Peyer's patch (tissue), 4 donors: ENCODE data around the gene ME2.

Experiments
- CTCF ChIP-seq, 6 experiments: fragments of 450-650 bp in 4 of 6; fragments of 200-600 bp in 2 of 6; sonication (generic) in 1 of 6; IDR thresholded peaks; one replicate each; pipeline ENCODE4 v1.5.1; 2017 to 2019; ENCODE audit warnings: antibody characterized with exemption in 6 of 6, mild to moderate bottlenecking in 3 of 6, moderate library complexity in 1 of 6
- POLR2A ChIP-seq, 2 donors: fragments of 450-650 bp; IDR thresholded peaks; one replicate each; pipeline ENCODE4 v1.5.1; 2017; ENCODE audit warnings: antibody characterized with exemption in 2 of 2, mild to moderate bottlenecking in 2 of 2, moderate library complexity in 2 of 2

- no peak for TF ChIP-seq POLR2A (IDR thresholded peaks at IDR 0.05)
- TF ChIP-seq CTCF (IDR thresholded peaks at IDR 0.05): no peak
These were observed 592 bp downstream of the ME2 start for GRCh38 chr18:50879302-50880118.
